B cell (primary cell): ENCODE measurements around the gene TIGD1. TPM values are rescaled to one million over a fixed set of nuclear protein-coding genes. Genes with fewer than 3 reads are reported as not detected.

Experiments used
- ATAC-seq: fragments of 200-7000 bp; cut with Tn5 transposase; one replicate; pipeline ENCODE4 v1.10.0; 2021; ENCODE audit warnings: low read depth, mild to moderate bottlenecking, moderate number of reproducible peaks, moderate library complexity
- CTCF ChIA-PET: fragments of 350-600 bp; sonication (Branson Sonifier 250); formaldehyde crosslinking; loops from one replicate; lab custom pipeline; 2021; ENCODE audit warnings: antibody characterized with exemption, inconsistent platforms; lab: Charles Lee
- POLR2A ChIA-PET: fragments of 350-600 bp; sonication (Branson Sonifier 250); formaldehyde crosslinking; loops from one replicate; lab custom pipeline; 2021; ENCODE audit warnings: antibody characterized with exemption; lab: Charles Lee
- DNase-seq: peaks from one replicate; pipeline ENCODE4 v3.0.0; 2013
- H2AFZ ChIP-seq: 2 replicates; pipeline ENCODE4 v1.6.1; 2012; ENCODE audit warnings: mild to moderate bottlenecking, low read depth, low read length; ENCODE audit not compliant: insufficient read depth, poor library complexity, severe bottlenecking
- H3K27ac ChIP-seq, 2 donors: 1 replicate in 1 of 2; 2 replicates in 1 of 2; pipeline ENCODE4 v1.5.1; 2012 to 2013; ENCODE audit warnings: low read length in 2 of 2, mild to moderate bottlenecking in 2 of 2, moderate library complexity in 1 of 2
- H3K27me3 ChIP-seq, 4 experiments: fragments of 200-600 bp in 1 of 4; sonication (generic) in 1 of 4; replicated peaks in 1 of 4; 1 replicate in 2 of 4; 2 replicates in 2 of 4; pipeline versions ENCODE4 v1.6.1 to v1.7.0; 2013 to 2016; ENCODE audit warnings: low read length in 3 of 4, mild to moderate bottlenecking in 2 of 4, mixed read lengths in 1 of 4, moderate library complexity in 1 of 4; ENCODE audit not compliant: insufficient read depth in 4 of 4, control insufficient read depth in 3 of 4; ENCODE audit errors: control extremely low read depth in 1 of 4
- H3K36me3 ChIP-seq, 2 experiments: replicated peaks in 1 of 2; 1 replicate in 1 of 2; 2 replicates in 1 of 2; pipeline versions ENCODE4 v1.6.1 to v1.7.1; 2013; ENCODE audit warnings: low read length in 1 of 2; ENCODE audit not compliant: insufficient read depth in 2 of 2, control insufficient read depth in 1 of 2; ENCODE audit errors: control extremely low read depth in 1 of 2, extremely low read depth in 1 of 2
- H3K4me1 ChIP-seq, 2 donors: fragments of 200-600 bp in 1 of 2; sonication (generic) in 1 of 2; 1 replicate in 1 of 2; 2 replicates in 1 of 2; pipeline versions ENCODE4 v1.5.1 to v1.6.1; 2013 to 2017; ENCODE audit warnings: low read length in 2 of 2; ENCODE audit not compliant: control insufficient read depth in 2 of 2, insufficient read depth in 2 of 2
- H3K4me2 ChIP-seq: replicated peaks from 2 replicates; pipeline ENCODE3; 2012; ENCODE audit warnings: mild to moderate bottlenecking, low read depth, low read length; ENCODE audit not compliant: poor library complexity, severe bottlenecking
- H3K4me3 ChIP-seq, 5 experiments: fragments of 200-600 bp in 1 of 5; sonication (generic) in 1 of 5; 1 replicate in 3 of 5; 2 replicates in 2 of 5; pipeline versions ENCODE4 v1.5.1 to v1.7.0; 2011 to 2016; ENCODE audit warnings: low read length in 4 of 5, mild to moderate bottlenecking in 4 of 5, low read depth in 2 of 5, control low read depth in 1 of 5, moderate library complexity in 1 of 5; ENCODE audit not compliant: insufficient read depth in 1 of 5; ENCODE audit errors: control extremely low read depth in 1 of 5, extremely low read depth in 1 of 5
- H3K79me2 ChIP-seq: fragments of 200-600 bp; sonication (generic); one replicate; pipeline ENCODE4 v1.6.0; 2016; ENCODE audit warnings: low read length; ENCODE audit not compliant: control insufficient read depth, insufficient read depth
- H3K9ac ChIP-seq: fragments of 200-600 bp; sonication (generic); 2 replicates; pipeline ENCODE4 v1.6.1; 2017; ENCODE audit warnings: mild to moderate bottlenecking, low read length, moderate library complexity
- H3K9me3 ChIP-seq, 3 donors: one replicate each; pipeline versions ENCODE4 v1.6.1 to v1.7.1; 2013; ENCODE audit warnings: low read length in 2 of 3; ENCODE audit not compliant: control insufficient read depth in 2 of 3, insufficient read depth in 1 of 3; ENCODE audit errors: control extremely low read depth in 1 of 3
- H4K20me1 ChIP-seq: 2 replicates; pipeline ENCODE4 v1.6.0; 2012; ENCODE audit warnings: mild to moderate bottlenecking, low read length; ENCODE audit not compliant: insufficient read depth, control insufficient read depth, poor library complexity, severe bottlenecking
- H3K27ac Mint-ChIP-seq: one replicate; pipeline ENCODE4 v1.8.0; 2021; ENCODE audit warnings: mixed read lengths
- H3K27me3 Mint-ChIP-seq: one replicate; pipeline ENCODE4 v1.8.0; 2021; ENCODE audit warnings: mixed read lengths
- H3K4me1 Mint-ChIP-seq: one replicate; pipeline ENCODE4 v1.8.0; 2021; ENCODE audit warnings: mixed read lengths
- H3K4me3 Mint-ChIP-seq: one replicate; pipeline ENCODE4 v1.8.0; 2021; ENCODE audit warnings: mixed read lengths
- H3K9me3 Mint-ChIP-seq: one replicate; pipeline ENCODE4 v1.8.0; 2022; ENCODE audit warnings: mixed read lengths; ENCODE audit not compliant: insufficient read depth
- EZH2 ChIP-seq: IDR thresholded peaks from 2 replicates; pipeline ENCODE4 v1.6.1; 2012; ENCODE audit warnings: borderline replicate concordance, low read depth, mild to moderate bottlenecking, moderate library complexity, low read length; ENCODE audit not compliant: insufficient read depth, poor library complexity, severe bottlenecking
- WGBS: methylation state at CpG from one replicate; pipeline ENCODE4 v1.1.5; 2013; ENCODE audit warnings: missing lambda C conversion rate; ENCODE audit not compliant: insufficient coverage; 5-methylcytosine and 5-hydroxymethylcytosine counted together
- intact Hi-C: fragments of 100-400 bp; cut with micrococcal nuclease; formaldehyde crosslinking; loops from one replicate; pipeline ENCODE4 v1.10.0; 2022
- polyA plus RNA-seq: library from polyadenylated mRNA; depleted of rRNA; stranded (reverse); fragments of >200 nt; gene quantifications from 2 replicates; pipeline ENCODE4 v1.2.3, GENCODE V29; 2012
- total RNA-seq, 2 donors: library from RNA; stranded (reverse); fragments of 120-200 nt in 1 of 2; gene quantifications; 1 replicate in 1 of 2; 2 replicates in 1 of 2; pipeline versions ENCODE4 v1.2.3 to v1.2.4, GENCODE V29; 2013 to 2022
- TF ChIP-seq, protein P1 (sequence below): fragments of 200-600 bp; IDR thresholded peaks from one replicate; pipeline ENCODE4 v1.8.0; 2022; ENCODE audit warnings: antibody characterized with exemption, mild to moderate bottlenecking

The TIGD1 gene
- total and polyA plus RNA-seq, 2 donors (not counting 1 experiment from before 2014, with no cell fraction given), result 7.6 to 13.6 TPM

DNA sequence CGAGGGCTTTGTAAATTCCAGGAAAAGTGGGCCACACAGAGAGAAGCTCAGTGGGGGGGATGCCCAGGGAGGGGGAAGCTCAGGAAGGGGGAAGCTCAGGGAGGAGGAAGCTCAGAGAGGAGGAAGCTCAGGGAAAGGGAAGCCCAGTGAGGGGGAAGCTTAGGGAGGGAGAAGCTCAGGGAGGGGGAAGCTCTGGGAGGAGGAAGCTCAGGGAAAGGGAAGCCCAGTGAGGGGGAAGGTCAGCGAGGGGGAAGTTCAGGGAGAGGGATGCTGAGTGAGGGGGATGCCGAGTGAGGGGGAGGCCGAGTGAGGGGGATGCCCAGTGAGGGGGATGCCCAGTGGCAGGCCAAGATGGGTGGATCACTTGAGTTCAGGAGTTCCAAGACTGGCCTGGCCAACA is 11.7 kb downstream of the TIGD1 start:
- no peak for DNase-seq
- intact Hi-C loops, result no loop called here
- Histone ChIP-seq H3K27me3 (peaks cover 0 to 22% (median 8%) of the 10 kb centered on the region in 4 experiments), H3K79me2 (no peaks in the 10 kb centered on the region), H4K20me1 (no peaks in the 10 kb centered on the region), H3K9ac (no peak overlapping the region), H3K9me3 (peaks cover 0 to 25% (median 7%) of the 10 kb centered on the region in 3 donors), H3K4me1 (peaks cover 0 to 9% of the 10 kb centered on the region in 2 donors), H3K4me2 (no peak overlapping the region), H2AFZ (no peak overlapping the region), H3K27ac (no peak overlapping the region), H3K4me3 (no peak overlapping the region), H3K36me3 (peaks cover 0 to 2% of the 10 kb centered on the region in 2 experiments)
- Mint-ChIP-seq H3K9me3 (peaks cover 5% of the 10 kb centered on the region), H3K4me3 (no peak overlapping the region), H3K4me1 (peaks cover 13% of the 10 kb centered on the region), H3K27ac (no peak overlapping the region), H3K27me3 (peaks cover 24% of the 10 kb centered on the region)
- ChIA-PET POLR2A (no interaction called here), CTCF (interaction anchor here (0.5 to 0.9 kb wide), 2 partner anchors 16 to 915 kb away, joined by 3 to 4 read pairs; no protein-coding TSS in a partner anchor)
- ATAC-seq, result no peak
- no peak for TF ChIP-seq EZH2
- TF ChIP-seq, protein P1, sequence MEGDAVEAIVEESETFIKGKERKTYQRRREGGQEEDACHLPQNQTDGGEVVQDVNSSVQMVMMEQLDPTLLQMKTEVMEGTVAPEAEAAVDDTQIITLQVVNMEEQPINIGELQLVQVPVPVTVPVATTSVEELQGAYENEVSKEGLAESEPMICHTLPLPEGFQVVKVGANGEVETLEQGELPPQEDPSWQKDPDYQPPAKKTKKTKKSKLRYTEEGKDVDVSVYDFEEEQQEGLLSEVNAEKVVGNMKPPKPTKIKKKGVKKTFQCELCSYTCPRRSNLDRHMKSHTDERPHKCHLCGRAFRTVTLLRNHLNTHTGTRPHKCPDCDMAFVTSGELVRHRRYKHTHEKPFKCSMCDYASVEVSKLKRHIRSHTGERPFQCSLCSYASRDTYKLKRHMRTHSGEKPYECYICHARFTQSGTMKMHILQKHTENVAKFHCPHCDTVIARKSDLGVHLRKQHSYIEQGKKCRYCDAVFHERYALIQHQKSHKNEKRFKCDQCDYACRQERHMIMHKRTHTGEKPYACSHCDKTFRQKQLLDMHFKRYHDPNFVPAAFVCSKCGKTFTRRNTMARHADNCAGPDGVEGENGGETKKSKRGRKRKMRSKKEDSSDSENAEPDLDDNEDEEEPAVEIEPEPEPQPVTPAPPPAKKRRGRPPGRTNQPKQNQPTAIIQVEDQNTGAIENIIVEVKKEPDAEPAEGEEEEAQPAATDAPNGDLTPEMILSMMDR, result no peak
- WGBS, result 25% methylated on average over 2 of the region's 4 CpGs

DNA sequence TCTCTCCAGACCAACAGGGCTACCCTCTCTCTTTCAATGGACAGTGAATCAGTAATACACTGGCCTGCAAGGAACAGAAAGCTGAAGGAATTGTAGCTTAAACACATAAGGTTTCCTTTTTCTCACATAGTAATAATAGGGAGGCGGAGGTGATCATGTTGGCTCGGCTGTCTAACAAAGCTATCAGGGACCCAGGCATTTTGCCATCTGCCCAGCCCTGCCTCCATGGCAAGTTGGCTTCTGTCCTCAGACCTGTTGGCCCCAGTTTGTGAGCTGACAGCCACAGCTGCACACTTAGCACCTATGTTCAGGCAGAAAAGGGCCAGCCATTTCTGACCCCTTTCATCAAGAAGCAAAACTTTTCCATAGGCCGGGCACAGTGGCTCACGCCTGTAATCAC is 12.9 kb downstream of the TIGD1 start:
- Histone ChIP-seq H3K4me2 (no peak overlapping the region), H3K79me2 (no peaks in the 10 kb centered on the region), H3K27me3 (peaks cover 0 to 22% (median 8%) of the 10 kb centered on the region in 4 experiments), H3K9me3 (peaks cover 0 to 25% (median 7%) of the 10 kb centered on the region in 3 donors), H3K9ac (no peak overlapping the region), H3K27ac (no peak overlapping the region), H3K4me3 (no peak overlapping the region), H2AFZ (no peak overlapping the region), H3K4me1 (peaks cover 0 to 9% of the 10 kb centered on the region in 2 donors), H3K36me3 (no peaks in the 10 kb centered on the region), H4K20me1 (no peaks in the 10 kb centered on the region)
- no peak for TF ChIP-seq EZH2
- TF ChIP-seq, protein P1, result no peak
- ATAC-seq (no peak), DNase-seq (no peak)
- Mint-ChIP-seq H3K4me3 (no peak overlapping the region), H3K4me1 (peaks cover 12% of the 10 kb centered on the region), H3K27ac (no peak overlapping the region), H3K27me3 (peaks cover 27% of the 10 kb centered on the region), H3K9me3 (peaks cover 5% of the 10 kb centered on the region)
- intact Hi-C loops, result no loop called here
- ChIA-PET POLR2A (no interaction called here), CTCF (no interaction called here)
- WGBS, result 100% methylated on average over 4 of the region's 4 CpGs
